MCF 10A (cell line): ENCODE measurements around the gene NINJ2. TPM values are rescaled to one million over a fixed set of nuclear protein-coding genes. Genes with fewer than 3 reads are reported as not detected.
"Not testable (repeated sequence)": the region's sequence is repeated elsewhere in the genome, so short reads cannot be mapped to it uniquely, and the experiment has no call there.

ENCODE experiments used
- BruUV-seq: library from RNA; stranded (reverse); fragments of 400-500 nt; replicated peaks from 2 replicates; lab custom pipeline; 2021; lab: Mats Ljungman, UMichigan
- CTCF ChIA-PET: fragments of 300-600 bp; sonication (Branson Sonifier 250); formaldehyde crosslinking; extraction: SDS; loops from one replicate; lab custom pipeline; 2021; ENCODE audit warnings: antibody characterized with exemption, inconsistent platforms; lab: Yijun Ruan, JAX
- POLR2A ChIA-PET: fragments of 300-600, 350-650 bp; sonication (Branson Sonifier 250); formaldehyde crosslinking; extraction: SDS; loops from one replicate; lab custom pipeline; 2020; ENCODE audit warnings: antibody characterized with exemption, inconsistent platforms; lab: Yijun Ruan, JAX
- DNase-seq: peaks from one replicate; pipeline ENCODE4 v3.0.0-alpha.2; 2018; ENCODE audit not compliant: unreplicated experiment
- H3K27ac Mint-ChIP-seq: one replicate; pipeline ENCODE4 v1.8.0; 2022; ENCODE audit warnings: mild to moderate bottlenecking, low read depth, mixed read lengths; ENCODE audit not compliant: unreplicated experiment
- H3K27me3 Mint-ChIP-seq: one replicate; pipeline ENCODE4 v1.8.0; 2022; ENCODE audit warnings: mixed read lengths; ENCODE audit not compliant: insufficient read depth, unreplicated experiment
- H3K36me3 Mint-ChIP-seq: one replicate; pipeline ENCODE4 v1.8.0; 2022; ENCODE audit warnings: mild to moderate bottlenecking, moderate library complexity, mixed read lengths; ENCODE audit not compliant: insufficient read depth, unreplicated experiment
- H3K4me1 Mint-ChIP-seq: one replicate; pipeline ENCODE4 v1.8.0; 2022; ENCODE audit warnings: mixed read lengths; ENCODE audit not compliant: insufficient read depth, unreplicated experiment
- H3K4me3 Mint-ChIP-seq: one replicate; pipeline ENCODE4 v1.8.0; 2022; ENCODE audit warnings: mild to moderate bottlenecking, moderate library complexity, mixed read lengths; ENCODE audit not compliant: unreplicated experiment
- H3K9me3 Mint-ChIP-seq: one replicate; pipeline ENCODE4 v1.8.0; 2022; ENCODE audit warnings: mixed read lengths; ENCODE audit not compliant: unreplicated experiment
- intact Hi-C: fragments of 100-400 bp; cut with micrococcal nuclease; formaldehyde crosslinking; loops from 2 replicates; pipeline ENCODE4 v1.14.1; 2022
- total RNA-seq: library from RNA; stranded (reverse); gene quantifications from 2 replicates; pipeline ENCODE4 v1.2.3, GENCODE V29; 2022
- TF ChIP-seq, protein P1 (sequence below): fragments of 200-600 bp; IDR thresholded peaks from one replicate; pipeline ENCODE4 v1.8.0; 2022; ENCODE audit warnings: antibody characterized with exemption, mild to moderate bottlenecking; ENCODE audit not compliant: unreplicated experiment

NINJ2 gene
- total RNA-seq, 1 experiment from 2014 or later, result not detected

- POLR2A ChIA-PET, result interaction anchor here (0.8 to 1.5 kb wide), 3 partner anchors 81 to 108 kb away, joined by 3 read pairs; no protein-coding TSS in a partner anchor
- H3K36me3 Mint-ChIP-seq, result peaks cover 6% of the 10 kb centered on the region
Measured at GRCh38 chr12:642633-643474, 20.4 kb downstream of the NINJ2 start.

DNA sequence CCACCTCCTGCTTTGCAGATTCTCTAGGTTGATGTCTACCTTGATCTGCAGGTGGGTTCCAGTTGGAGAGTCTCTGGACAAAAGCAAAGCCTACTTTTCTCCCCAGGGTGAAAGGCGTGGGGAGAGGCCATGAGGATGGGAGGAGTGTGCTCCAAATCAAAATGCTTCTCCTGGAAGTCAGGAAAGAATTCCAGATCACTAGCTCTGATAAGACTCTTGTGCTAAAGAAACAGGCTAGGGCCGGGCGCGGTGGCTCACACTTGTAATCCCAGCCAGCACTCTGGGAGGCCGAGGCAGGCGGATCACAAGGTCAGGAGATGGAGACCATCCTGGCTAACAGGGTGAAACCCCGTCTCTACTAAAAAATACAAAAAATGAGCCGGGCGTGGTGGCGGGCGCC lies 21.9 kb downstream of the NINJ2 start:
- H3K36me3 Mint-ChIP-seq, H3K4me3 Mint-ChIP-seq, H3K27ac Mint-ChIP-seq, H3K27me3 Mint-ChIP-seq, H3K9me3 Mint-ChIP-seq, BruUV-seq, DNase-seq, intact Hi-C loops: not testable (repeated sequence)
- ChIA-PET CTCF (interaction anchor here (0.6 kb wide), 1 partner anchor 284 kb away, joined by 3 read pairs; no protein-coding TSS in a partner anchor), POLR2A (interaction anchor here (0.7 kb wide), 1 partner anchor 65 kb away, joined by 3 read pairs; no protein-coding TSS in a partner anchor)
- peaks cover 15% of the 10 kb centered on the region for H3K4me1 Mint-ChIP-seq

More at GRCh38 chr12:642633-643474, 20.4 kb downstream of the NINJ2 start:
- peak overlapping the region; percentile 46 for H3K27ac Mint-ChIP-seq
- H3K4me1 Mint-ChIP-seq, result peaks cover 14% of the 10 kb centered on the region
- BruUV-seq, result no TSS peak
- no peaks in the 10 kb centered on the region for H3K9me3 Mint-ChIP-seq
- peak overlapping the region; percentile 55 for H3K4me3 Mint-ChIP-seq
- H3K27me3 Mint-ChIP-seq, result no peaks in the 10 kb centered on the region
- CTCF ChIA-PET, result interaction anchor here (0.6 to 1.5 kb wide), 4 partner anchors 23 to 108 kb away, joined by 3 to 4 read pairs (median 4); no protein-coding TSS in a partner anchor
- intact Hi-C loops, result no loop called here
- DNase-seq, result peak; percentile 62
- TF ChIP-seq, protein P1, sequence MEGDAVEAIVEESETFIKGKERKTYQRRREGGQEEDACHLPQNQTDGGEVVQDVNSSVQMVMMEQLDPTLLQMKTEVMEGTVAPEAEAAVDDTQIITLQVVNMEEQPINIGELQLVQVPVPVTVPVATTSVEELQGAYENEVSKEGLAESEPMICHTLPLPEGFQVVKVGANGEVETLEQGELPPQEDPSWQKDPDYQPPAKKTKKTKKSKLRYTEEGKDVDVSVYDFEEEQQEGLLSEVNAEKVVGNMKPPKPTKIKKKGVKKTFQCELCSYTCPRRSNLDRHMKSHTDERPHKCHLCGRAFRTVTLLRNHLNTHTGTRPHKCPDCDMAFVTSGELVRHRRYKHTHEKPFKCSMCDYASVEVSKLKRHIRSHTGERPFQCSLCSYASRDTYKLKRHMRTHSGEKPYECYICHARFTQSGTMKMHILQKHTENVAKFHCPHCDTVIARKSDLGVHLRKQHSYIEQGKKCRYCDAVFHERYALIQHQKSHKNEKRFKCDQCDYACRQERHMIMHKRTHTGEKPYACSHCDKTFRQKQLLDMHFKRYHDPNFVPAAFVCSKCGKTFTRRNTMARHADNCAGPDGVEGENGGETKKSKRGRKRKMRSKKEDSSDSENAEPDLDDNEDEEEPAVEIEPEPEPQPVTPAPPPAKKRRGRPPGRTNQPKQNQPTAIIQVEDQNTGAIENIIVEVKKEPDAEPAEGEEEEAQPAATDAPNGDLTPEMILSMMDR, result peak; percentile 17

DNA sequence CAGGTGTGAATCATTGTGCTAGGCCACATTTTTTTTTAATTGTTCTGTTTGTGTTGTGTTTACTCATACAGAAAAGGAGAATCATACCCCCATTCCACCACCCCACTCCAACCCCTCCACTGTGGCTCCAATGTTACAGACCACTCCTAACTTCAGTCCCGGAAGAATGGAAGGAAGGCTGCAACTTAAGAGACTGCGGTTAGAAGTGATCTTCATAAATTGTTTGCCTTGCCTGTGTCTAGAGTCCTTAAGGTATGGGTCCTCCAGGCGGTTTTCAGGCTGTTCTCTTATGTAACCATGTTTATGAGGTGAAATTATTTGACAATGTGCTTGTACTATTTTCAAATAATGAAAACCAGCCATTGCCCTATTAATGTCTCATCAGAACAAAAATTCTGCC lies 22.5 kb downstream of the NINJ2 start:
- TF ChIP-seq, protein P1, result no peak
- Mint-ChIP-seq H3K4me1 (peaks cover 13% of the 10 kb centered on the region), H3K9me3 (no peaks in the 10 kb centered on the region), H3K4me3 (no peak overlapping the region), H3K27ac (peak overlapping the region; percentile 7), H3K36me3 (peaks cover 6% of the 10 kb centered on the region), H3K27me3 (no peaks in the 10 kb centered on the region)
- no peak for DNase-seq
- no TSS peak for BruUV-seq
- POLR2A ChIA-PET, result interaction anchor here (1.9 kb wide), 1 partner anchor 111 kb away, joined by 5 read pairs; the partner anchor contains the start of gene WNK1
- CTCF ChIA-PET, result no interaction called here
- intact Hi-C loops, result no loop called here

DNA sequence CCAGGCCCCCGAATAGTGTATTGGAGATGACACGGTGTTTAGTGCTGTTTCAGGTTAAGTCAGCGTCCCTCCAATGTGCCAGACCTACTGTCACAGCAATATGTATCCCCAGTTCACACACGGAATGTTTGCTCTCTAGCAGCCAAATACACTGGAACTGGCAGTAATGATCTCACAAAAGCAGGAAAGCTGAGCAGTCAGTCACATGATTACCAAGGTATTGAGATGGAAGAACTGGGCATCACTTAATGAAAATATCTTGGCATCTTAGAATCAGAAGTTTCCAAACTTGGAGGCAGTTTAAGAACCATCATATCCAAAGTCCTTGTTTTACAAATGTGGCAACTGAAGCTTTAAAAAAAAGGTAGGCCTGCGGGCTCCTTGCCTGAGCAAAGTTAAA lies 23.3 kb downstream of the NINJ2 start:
- BruUV-seq, result no TSS peak
- peaks cover 6% of the 10 kb centered on the region for H3K4me1 Mint-ChIP-seq
- DNase-seq, result no peak
- TF ChIP-seq, protein P1, result no peak
- H3K9me3 Mint-ChIP-seq, result no peaks in the 10 kb centered on the region
- H3K27me3 Mint-ChIP-seq, result no peaks in the 10 kb centered on the region
- intact Hi-C loops, result no loop called here
- POLR2A ChIA-PET, result interaction anchor here (0.6 to 1.9 kb wide), 3 partner anchors 72 to 176 kb away, joined by 3 to 5 read pairs (median 3); partner anchors contain the start of gene WNK1
- H3K27ac Mint-ChIP-seq, result peak overlapping the region; percentile 7
- peaks cover 6% of the 10 kb centered on the region for H3K36me3 Mint-ChIP-seq
- H3K4me3 Mint-ChIP-seq, result no peak overlapping the region
- CTCF ChIA-PET, result interaction anchor here (0.9 kb wide), 1 partner anchor 65 kb away, joined by 3 read pairs; no protein-coding TSS in a partner anchor
